ENCODE results near the gene HPX.
A peak's percentile ranks its signal among the peaks of the same experiment; 100 is the strongest.

The HPX gene

DNA sequence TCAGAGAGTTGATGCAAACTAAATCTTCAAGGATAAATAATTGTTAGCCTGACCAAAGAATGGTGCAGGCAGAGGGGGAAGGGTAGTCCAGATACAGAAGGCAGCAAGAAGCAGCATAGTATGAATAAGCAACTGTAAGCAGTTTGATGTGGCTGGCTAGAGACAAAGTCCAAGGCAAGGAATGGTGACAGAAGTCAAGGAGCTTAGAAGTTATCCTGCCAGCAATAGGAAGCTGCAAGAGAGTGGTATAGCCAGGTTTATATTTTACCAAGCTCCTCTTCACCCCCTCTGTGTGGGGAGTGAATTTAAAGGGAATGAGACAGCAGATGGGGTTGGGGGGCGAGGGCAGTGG, 18.3 kb upstream of the HPX start:
- no peak for DNase-seq (ENCODE audit: low read depth in 2 of 2)

DNA sequence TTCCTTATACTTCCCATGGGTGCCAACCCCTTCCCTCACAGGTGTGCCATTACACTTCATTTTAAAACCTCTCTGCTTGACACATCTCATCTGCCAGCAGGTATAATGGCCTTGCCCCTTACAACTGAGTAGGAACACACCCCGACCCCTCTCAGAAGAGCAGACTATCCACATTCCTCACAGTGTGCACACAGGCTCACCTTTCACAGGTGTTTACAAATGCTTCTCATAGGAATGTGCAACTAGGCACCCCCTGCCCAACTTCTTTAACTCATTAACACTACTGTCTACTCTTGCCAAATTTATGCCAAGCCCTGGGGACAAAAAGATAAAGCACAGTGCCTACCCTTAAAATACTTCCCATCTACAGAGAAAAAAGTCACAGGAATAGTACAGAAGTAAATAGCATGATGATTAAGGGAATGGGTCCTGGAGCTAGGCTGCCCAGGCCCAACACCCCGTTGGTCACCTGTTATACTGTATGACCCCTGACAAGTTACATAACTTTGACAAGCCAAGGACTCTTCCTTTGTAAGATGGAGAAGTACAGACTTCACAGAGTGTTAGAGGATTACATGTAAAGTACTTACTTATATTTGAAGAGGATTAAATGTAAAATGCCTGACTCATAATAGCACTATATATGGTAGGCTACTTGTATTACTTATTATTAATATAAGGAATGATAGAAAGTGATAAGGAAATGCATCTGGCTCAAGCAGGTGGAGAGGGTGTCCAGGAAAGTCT, 17.7 kb upstream of the HPX start:
- DNase-seq (ENCODE audit: low read depth in 2 of 2), result no peak

DNA sequence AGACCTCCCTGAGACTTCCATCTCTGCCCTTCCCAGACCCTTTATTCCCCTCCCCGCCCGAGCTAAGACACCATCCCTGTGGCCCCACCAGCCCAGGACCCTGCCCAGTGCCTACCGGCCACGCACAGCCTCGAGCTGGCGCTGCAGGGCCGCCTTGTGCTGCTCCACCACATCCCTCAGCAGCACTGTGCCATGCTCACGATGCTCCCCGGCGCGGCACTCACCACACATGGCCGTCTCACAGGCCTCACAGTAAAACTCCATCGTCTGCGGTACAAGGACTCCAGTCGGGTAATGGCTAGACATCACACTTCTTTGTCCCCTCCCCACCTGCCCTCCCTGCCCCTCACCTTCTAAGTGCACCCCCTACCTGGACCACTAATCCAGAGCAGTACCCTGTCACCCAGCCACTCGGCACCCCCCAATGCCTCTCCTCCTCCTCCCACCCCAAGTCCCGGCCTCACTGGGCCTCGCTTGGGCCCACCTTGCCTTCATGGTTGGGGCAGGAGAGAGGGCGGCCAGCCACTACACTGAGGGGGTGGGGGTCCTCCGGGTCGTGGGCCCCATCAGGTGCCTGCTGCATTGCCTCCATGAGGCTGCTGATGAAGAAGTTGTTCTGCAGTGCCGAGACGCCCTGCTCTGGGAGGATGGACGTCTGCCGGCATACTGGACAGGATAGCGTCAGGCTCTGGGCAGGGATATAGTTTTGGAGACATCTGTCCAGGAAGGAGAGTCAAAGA, 17.0 kb upstream of the HPX start:
- DNase-seq (ENCODE audit: low read depth in 2 of 2), result no peak

DNA sequence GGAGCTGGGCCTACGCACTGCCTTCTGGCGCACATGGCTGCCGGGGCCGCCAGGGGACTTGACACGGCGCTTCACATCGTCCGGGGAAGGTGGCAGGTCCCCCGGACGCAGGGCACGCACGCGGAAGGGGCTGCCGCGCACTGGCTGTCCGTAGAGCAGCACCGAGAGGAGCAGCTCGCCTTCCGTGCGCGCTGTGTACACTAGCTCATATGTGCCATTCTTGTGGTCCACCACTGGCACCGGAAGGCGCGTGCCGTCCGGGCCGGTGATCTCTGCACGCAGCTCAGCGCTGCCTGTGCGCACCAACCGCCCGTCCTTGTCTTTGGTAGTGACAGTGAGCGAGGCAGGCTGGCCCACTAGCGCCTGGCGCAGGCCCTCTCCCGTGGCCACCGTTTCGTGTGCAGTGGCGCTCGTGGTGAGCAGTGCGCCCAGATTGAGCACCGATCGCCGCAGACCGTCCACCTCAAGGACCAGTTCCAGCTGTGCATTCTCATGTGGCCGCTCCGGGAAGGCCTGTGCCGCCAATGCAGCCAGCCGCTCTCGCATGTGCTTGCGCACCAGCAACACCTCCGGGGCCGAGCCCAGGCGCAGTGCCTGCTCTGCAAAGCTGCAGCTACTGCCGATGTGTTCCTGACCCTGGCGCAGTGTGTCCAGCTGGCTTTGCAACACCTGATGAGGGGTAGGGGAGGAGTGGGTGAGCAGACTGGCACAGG, 15.7 kb upstream of the HPX start:
- no peak for DNase-seq (ENCODE audit: low read depth in 2 of 2)

DNA sequence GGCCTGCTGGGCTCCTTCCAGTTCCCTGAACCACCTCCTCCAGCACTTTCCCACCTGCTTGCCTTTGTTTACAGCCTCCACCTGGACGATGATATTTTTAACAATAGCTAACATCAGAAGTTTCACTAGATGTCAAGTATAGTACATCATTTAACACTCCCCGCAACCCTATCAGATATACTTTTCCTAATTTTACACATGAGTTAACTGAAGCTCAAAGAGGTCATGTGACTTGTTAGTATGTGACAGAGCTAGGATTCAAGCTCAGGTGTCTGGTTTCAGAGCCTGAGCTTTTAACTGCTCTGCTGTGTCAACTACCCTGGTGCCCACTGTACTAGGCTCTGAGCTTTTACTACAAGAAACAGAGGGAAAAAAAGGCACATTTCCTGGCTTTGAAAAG, 14.3 kb upstream of the HPX start:
- DNase-seq (ENCODE audit: low read depth in 2 of 2), result no peak

DNA sequence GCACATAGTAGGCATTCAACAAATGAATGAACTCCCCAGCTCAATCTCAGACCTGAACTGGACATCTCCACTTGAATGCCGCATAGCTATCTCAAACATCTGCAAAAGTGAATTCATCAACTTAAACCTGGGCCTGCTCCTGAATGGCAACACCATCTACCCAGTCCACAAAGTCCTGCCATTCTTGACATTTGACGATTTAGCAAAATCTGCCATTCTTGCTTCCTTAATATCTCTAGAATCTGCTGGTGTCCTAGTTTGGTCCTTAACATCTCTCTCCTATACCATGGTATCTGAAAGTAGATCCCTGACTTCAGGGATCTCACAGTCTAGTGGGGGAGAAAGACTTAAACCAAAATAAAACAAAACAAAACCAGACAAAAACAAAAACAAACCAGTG, 12.4 kb upstream of the HPX start:
- no peak for DNase-seq (ENCODE audit: low read depth in 2 of 2)

DNA sequence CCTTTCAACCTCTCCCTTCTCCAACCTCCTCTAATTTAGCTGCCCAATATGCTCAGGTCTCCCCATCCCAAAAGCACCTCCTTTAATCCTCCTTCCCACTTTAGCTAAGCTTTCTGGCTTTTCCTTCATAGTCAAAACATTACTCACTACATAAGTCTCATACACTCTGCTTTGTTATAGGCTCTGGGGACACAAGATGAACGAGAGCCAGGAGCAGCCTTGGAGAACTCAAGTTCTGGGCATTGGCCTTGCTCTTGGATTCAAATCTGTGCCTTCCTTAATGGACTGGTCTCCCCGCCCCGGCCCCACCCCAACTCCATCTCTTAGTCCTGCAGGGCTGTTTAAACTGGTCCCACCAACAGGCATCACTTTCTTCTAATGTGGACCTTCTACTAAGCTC, 11.4 kb upstream of the HPX start:
- no peak for DNase-seq (ENCODE audit: low read depth in 2 of 2)

DNA sequence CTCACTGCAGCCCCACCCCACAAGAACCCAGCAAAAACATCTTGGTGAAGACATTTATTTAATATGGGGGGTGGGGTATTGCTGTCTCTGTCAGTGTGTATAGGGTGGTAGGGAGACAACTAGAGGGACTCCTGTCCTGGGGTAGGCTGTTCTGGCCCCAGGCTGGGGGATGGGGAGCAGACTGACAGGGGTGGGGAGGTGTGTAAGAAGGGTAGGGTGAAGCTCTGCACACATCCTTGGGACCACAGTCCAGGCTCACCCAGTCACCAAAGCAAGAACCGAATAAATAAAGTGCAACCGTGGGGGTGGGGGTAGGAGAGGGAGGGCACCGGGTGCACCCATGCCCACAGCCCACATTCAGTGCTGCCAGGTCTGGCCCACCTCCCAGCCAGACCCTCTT, 7.8 kb upstream of the HPX start:
- DNase-seq (ENCODE audit: low read depth in 2 of 2), result no peak

DNA sequence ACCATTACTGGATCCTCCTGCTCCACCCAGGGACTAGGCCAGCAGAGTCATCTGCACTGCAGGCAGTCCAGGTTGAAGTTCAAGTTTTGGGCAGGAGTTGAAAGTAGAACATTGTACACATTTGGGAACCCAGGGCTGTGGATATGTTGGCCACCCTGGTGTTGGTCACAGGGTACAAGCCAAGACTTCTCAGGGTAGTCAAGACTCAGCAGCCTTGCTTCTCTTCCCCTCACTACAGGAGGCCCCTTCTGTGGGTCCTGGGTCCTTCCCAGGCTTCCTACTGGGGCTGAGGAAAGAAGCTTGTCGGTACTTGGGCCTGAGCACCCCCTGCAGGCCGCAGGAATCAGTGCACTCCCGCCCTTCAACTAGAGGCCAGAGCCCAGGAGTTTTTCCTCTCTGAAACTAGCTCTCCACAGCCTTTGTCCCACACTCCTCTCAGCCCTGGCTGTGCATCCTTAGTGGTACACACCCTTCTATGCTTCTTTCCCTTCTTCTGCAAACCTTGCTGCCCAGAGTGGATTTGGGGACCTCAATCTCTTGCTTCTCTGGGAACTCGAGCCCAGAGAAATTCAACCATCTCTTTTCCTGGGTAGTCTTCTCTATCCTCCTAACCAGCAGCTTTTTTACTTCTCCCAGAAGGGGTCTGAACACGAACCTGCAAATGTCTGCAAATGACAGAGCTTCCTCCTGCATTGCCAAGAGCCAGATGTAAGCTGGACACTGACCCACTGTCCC, 2.6 kb upstream of the HPX start:
- DNase-seq (ENCODE audit: low read depth in 2 of 2), result peak; percentile 11 to 46

DNA sequence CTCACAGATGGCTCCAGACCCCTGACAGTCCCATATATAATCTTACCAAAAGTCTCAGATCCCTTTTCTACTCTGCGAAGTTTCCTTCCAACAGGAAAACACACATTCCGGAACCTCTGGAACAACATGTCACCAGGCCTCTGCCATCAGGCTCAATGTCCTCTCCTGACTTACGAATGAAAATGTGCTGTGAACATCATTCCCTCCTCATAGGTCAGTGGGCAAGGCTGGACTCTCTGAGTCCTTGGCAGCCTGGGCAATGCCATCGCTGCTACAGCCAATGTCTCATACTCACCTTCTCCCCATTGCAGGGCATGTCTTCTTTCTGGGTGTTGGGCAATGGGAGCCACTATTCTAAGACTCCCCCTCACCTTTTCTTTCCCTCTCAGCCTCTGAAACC, 1.7 kb upstream of the HPX start:
- no peak for DNase-seq (ENCODE audit: low read depth in 2 of 2)

DNA sequence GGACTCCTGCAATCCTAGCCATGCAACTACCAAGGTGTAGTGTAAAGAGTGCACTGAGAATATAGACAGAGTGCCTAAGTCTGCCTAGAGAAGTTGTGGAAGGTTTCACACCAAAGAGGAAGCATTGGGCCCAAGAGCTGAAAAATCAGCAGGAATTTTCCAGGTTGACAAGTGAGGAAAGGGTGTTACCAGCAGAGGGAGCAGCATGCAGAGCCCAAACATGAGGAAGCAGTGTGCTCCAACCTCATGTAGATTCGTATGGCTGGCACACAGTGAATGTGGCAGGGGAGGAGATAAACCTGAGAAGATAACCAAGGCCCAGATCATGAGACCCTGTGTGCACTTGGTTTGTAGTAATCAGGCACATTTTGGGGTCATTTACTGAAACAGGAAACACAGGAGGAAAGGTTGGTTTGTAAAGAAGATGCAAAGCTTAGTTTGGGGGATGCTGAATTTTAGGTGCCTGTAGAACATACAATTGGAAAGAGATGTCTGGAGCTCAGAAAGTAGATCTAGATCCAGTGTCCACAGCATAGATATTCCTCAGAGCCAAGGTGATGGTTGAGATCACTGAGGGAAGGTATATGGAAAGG, 1.7 kb downstream of the HPX start:
- peak in 1 of 2 experiments; percentile 26 for DNase-seq (ENCODE audit: low read depth in 2 of 2)

DNA sequence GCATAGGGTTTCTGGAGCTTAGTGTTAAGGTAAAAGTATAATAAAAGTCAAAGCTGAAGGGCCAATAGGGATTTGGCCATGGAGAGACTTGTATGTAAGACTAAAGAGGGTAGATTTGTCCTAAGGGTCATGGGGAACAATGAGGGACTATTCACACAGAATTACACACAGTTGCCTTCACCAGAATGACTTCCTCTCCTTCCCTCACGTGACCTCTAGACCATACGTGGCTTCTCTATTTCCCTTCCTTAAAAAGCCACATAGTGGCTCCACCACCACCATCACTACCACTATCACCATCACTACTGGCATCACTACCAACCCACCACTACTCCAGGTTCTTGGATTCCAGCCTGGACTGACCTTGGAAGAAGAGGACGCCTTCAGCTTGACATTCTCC, 2.8 kb downstream of the HPX start:
- no peak for DNase-seq (ENCODE audit: low read depth in 2 of 2)

DNA sequence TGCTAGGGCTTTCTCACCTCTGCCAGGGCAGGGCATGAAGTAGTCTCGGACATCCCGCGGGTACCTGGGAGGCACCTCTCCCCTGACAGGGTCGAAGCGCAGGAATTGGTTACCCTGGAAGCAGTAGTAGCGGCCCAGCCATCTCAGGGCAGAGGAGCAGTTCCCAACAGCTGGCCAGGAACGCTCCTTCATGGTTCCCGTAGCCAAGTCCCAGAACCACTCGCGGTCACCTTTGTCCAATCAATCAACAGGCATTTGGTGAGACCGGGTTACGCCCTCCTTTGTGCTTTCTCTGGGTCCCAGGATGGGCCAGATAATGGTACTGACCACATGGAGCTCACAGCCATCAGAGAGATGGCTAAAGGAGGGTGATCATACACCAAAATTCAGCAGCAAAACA, 3.4 kb downstream of the HPX start:
- DNase-seq (ENCODE audit: low read depth in 2 of 2), result no peak

DNA sequence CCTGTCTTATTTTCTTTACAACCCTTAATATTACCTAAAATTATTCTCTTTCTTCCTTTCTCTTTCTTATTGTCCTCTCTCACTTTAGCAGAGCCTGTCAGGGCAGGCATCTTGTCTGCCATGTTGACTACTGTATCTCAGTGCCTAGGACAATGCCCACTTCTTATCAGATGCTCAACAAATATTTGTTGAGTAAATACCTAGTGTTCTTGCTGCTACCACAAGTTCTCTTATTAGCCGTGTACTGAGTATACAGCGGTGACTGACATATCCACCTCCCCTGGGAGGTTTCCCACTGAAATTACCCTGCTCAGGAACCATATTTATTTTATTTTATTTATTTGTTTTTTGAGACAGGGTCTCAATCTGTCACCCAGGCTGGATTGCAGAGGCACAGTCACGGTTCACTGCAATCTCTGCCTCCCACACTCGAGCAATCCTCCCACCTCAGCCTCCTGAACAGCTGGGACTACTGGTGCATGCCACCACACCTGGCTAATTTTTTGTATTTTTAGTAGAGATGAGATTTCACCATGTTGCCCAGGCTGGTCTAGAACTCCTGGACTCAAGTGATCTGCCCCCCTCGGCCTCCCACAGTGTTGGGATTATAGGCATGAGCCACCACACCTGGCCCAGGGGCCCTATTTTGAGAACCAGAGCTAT, 6.7 kb downstream of the HPX start:
- no peak for DNase-seq (ENCODE audit: low read depth in 2 of 2)

DNA sequence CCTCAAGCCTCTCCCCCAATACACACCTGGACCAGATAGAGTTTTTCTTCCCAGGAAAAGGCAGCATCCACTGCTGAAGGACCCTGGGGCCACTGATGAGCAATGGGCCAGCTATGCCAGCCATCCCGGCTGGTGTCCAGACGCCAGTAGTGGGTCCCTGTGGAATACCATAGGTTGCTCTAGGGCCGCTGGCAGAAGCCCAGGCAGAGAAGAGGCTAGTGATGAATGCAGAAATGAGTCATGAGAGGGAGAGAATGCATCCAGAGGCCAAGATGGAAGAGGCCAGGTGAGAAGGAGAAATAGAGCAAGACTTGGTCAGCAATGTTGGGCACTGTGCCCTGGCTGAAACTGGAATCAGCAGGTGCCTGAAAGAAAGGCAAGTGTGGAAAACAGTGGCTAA, 8.9 kb downstream of the HPX start:
- DNase-seq (ENCODE audit: low read depth in 2 of 2), result no peak

DNA sequence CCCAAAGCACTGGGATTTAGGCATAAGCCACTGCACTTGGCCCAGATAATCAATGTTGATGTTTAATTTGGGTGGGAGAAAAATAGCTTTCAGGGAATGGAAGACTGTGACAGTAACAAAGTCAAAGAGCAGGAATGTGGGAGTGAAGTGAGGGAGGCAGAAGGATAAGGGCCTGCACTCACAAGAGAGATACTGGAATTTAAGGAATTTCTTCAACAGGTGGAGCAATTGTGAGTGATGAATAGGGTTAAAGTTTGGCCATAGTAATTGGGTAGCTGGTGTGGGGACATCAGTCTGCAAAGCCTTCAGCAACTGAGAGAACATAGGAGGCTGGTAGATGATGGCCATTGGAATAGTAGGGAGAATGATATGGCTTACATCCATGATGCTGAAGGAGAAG, 13.3 kb downstream of the HPX start:
- DNase-seq (ENCODE audit: low read depth in 2 of 2), result no peak

DNA sequence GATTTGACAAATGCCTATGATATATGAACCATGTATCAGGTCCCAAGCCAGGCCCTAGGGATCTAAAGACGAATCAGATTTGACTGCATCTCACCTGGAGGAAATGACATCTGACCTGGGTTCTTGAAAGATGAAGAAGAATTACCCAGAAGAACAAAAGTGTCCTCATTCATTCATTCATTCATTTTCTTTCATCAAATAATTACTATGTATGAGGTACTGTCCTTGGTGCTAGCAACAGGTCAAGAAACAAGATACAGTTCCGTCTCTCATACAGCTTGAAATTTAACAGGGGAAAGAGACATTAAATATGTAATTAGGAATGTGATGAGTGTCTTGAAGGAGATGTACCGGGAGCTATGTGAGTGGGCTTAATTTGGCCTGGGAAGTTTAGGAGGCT, 20.1 kb downstream of the HPX start:
- DNase-seq (ENCODE audit: low read depth in 2 of 2), result no peak

DNA sequence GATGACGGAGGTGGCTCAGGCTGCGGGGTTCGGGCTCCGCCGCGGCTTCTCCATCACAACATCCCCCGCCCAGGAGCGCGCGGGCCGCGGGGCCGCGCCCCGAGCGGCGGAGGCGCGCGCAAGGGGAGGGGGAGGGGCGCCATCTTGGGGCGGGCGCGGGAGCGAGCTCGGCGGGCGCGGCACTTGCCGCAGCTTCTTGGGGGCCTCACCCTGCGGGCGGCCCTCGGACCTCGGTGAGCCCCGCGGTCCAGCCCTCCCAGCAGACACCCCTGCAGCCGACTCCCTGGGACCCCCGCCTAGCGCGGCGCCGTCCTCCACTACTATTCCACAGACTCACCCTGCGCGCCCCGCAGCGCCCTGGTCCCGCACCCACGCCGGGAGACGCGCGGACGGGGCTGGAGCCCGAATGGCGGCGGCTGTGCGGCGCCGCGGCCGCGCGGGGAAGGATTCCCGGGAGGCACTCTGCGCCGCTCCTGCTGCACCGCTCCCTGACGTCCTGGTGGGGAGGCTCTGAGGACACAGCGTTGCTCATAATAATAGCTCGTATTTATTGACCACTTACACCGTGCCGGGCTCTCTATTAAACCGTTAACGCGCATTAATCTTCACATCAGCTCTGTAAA, 21.7 kb downstream of the HPX start, which contains the start of gene APBB1:
APBB1 (minus strand) TSS at position 86 of the 623 bp plus-strand sequence. CDS start 7,747 bp downstream, outside the sequence.
- DNase-seq (ENCODE audit: low read depth in 2 of 2), result peak; percentile 46 to 61

DNA sequence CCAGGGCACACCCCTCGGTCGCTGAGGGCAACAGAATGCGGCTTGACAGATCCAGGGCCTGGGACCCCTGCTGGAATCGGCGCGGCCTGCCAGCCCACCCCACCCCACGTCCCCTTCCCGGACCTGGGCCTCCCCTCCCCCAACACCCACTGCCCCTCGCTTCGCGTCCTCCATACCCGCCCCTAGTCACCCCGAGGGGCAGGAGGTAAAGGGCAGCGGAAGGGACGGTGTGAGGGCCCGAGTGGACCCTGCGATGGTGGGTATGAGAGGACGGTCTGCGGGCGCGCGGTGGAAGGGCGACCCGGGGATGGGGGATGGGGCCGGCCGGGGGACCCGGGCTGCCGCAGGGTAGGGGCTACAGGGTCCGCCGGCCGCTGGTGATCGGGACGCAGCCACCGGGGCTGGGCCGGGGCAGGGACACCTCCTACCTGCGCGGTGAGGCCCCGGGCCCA, 22.2 kb downstream of the HPX start:
- DNase-seq (ENCODE audit: low read depth in 2 of 2), result no peak

DNA sequence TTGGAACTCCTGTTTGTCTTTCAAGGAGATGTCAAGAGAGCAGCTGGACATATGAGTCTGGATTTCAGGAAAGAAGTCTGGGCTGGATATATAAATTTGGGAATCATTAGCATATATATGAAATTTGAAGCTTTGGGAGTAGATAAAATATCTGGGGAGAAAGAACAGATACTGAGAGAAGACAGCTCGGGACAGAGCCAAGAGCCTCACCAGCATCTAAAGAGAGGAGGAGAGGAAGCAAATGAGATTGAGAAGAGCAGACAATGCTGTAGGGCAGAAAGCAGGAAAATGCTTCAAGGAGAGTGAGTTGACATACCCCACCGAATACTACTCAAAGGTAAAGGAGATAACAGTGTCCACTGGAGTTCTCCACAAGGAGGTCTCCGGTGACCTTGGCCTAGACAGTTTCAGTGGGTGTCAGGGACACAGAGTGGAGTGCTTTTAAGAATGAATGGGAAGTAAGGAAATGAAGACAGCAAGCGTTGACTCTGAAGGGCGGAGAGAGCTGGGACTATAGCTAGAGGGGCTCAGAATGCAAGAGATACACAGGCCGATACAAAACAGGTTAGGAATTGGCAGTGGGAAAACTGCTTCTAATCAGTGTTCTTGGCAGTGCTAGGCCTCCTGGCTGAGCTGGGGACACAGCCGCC, 22.8 kb downstream of the HPX start:
- DNase-seq (ENCODE audit: low read depth in 2 of 2), result no peak

Measured in stimulated activated CD4-positive, alpha-beta T cell treated with anti-CD3 and anti-CD28 coated beads, Interleukin-12 subunit alpha, Interleukin-12 subunit beta, amount 100 ng/mL, for 24 hours (primary cell).